ENCODE measurements around the gene TAX1BP3.

Gene TAX1BP3

DNA sequence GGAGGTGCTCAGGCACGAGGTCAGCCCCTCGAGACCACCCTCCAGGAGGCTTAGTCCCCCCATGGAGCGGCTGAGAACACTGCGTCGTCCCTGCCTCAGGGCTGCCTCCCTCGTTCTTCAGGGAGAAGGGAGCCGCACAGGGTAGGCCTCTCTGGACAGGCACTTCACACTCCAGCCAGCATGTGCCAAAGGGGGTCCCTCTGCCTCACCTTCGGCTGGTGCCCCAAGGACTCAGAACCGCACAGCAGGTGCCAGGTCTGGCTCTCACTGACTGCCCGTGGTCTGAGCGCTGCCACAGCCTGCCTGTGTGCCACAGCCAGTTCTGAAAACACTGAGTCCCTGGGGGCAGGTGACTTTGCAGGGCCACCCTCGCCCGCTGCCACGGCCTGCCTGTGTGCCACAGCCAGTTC, 20.5 kb upstream of the TAX1BP3 start:
- no peak for DNase-seq (ENCODE audit: low read depth in 2 of 2)

- DNase-seq (ENCODE audit: low read depth in 2 of 2): no peak
These were observed 19.7 kb upstream of the TAX1BP3 start for GRCh38 chr17:3688027-3688553.

- no peak for DNase-seq (ENCODE audit: low read depth in 2 of 2)
These were observed 16.8 kb upstream of the TAX1BP3 start for GRCh38 chr17:3685174-3685573.

GRCh38 chr17:3683054-3683511, 14.7 kb upstream of the TAX1BP3 start:
- DNase-seq (ENCODE audit: low read depth in 2 of 2): no peak

- DNase-seq (ENCODE audit: low read depth in 2 of 2): no peak
These were observed 13.7 kb upstream of the TAX1BP3 start for GRCh38 chr17:3682033-3682432.

DNA sequence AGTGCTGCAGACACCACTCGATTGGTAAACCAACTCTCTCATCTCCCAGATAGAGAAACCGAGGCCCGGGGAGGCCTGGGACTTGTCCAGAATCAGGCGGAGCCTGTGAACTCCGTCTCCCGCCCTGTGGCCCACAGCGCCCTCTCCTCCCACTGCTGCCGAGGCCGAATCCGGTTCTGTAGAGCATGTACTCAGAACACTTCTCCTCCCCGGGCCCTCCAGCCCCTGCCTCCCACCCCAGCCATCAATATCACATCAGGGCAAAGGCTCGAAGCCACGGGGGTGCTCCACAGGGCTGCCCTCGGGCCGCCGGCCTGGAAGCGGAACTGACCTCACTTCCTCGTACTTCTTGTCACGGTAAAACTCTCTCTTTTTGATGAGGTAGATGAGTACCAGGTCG, 13.2 kb upstream of the TAX1BP3 start:
- no peak for DNase-seq (ENCODE audit: low read depth in 2 of 2)

- DNase-seq (ENCODE audit: low read depth in 2 of 2): no peak
These were observed 12.7 kb upstream of the TAX1BP3 start for GRCh38 chr17:3681057-3681456.

GRCh38 chr17:3679531-3680126, 11.3 kb upstream of the TAX1BP3 start:
- no peak for DNase-seq (ENCODE audit: low read depth in 2 of 2)

GRCh38 chr17:3678821-3679530, 10.6 kb upstream of the TAX1BP3 start:
- no peak for DNase-seq (ENCODE audit: low read depth in 2 of 2)

DNA sequence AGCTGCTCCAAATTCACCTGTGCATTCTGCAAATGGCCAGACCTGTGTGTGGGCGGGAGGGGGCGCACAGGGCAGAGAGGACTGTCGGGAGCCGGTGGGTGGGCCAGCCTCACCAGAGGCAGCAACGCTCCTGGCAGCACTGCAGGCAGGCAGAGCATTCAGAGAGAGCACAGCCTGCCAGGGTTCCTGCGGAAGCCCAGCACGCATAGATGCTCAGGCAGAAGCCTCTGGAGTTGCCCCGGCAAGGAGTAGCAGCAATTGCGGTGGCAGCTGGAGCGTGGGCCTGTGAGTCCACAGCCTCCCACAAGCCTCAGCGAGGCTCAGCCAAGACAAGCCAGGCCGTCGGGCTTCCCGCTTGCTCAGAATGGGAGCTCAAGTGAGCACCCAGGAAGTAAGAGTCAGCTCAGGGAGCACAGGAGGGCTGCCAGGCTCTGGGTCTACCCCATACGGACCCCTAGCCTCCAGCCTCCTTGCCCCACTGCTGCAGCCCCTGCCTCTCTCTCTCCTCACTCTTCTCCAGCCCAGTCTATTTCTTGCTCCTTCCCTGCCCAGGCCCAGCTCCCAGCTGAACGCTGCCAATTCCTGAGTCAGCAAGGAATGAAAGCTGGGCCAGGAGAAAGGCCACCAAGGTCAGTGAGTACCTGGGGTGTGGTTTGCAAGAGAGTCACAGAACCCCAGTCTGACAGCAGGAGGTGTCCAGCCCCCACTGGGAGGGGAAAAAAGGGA, 9.9 kb upstream of the TAX1BP3 start:
- DNase-seq (ENCODE audit: low read depth in 2 of 2): no peak

DNA sequence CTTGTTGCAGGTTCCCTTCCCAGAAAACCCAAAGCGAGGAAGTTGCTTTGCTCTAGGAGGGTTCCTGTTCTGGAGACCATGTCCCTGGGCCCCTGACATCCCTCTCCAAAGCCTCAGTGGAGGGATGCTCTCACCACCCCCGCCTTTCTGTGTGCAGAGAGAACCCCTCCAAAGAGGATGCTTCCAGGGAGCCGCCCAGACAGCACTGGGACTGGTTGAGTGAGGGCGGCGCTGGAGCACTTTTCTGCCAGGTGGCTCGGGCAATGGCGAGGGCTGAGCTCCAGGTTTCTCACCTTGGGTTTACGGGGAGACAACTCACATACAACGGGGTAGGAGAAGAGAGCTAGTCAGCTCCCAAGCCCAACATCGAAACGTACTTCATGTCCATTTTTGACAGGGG, 7.5 kb upstream of the TAX1BP3 start:
- DNase-seq (ENCODE audit: low read depth in 2 of 2): no peak

DNA sequence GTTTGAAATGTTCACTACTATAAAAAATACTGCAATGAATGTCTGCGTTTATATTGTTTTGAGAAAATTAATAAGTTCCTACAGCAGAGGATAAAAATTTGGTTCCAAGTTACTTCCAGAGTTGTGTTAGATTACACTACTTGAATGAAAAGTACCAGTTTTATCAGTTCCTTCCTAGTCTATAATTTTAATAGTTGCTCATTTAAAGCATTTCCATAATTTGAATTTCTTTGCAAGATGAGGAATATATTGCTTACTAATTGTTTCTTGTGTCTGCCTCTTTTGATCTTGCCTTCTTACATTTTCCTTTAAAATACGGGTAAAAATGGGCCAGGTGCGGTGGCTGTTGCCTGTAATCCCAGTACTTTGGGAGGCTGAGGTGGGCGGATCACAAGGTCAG, 4.2 kb upstream of the TAX1BP3 start:
- DNase-seq (ENCODE audit: low read depth in 2 of 2): no peak

- no peak for DNase-seq (ENCODE audit: low read depth in 2 of 2)
These were observed 1.2 kb upstream of the TAX1BP3 start for GRCh38 chr17:3669548-3669947.

GRCh38 chr17:3669085-3669347, 638 bp upstream of the TAX1BP3 start:
- no peak for DNase-seq (ENCODE audit: low read depth in 2 of 2)

DNA sequence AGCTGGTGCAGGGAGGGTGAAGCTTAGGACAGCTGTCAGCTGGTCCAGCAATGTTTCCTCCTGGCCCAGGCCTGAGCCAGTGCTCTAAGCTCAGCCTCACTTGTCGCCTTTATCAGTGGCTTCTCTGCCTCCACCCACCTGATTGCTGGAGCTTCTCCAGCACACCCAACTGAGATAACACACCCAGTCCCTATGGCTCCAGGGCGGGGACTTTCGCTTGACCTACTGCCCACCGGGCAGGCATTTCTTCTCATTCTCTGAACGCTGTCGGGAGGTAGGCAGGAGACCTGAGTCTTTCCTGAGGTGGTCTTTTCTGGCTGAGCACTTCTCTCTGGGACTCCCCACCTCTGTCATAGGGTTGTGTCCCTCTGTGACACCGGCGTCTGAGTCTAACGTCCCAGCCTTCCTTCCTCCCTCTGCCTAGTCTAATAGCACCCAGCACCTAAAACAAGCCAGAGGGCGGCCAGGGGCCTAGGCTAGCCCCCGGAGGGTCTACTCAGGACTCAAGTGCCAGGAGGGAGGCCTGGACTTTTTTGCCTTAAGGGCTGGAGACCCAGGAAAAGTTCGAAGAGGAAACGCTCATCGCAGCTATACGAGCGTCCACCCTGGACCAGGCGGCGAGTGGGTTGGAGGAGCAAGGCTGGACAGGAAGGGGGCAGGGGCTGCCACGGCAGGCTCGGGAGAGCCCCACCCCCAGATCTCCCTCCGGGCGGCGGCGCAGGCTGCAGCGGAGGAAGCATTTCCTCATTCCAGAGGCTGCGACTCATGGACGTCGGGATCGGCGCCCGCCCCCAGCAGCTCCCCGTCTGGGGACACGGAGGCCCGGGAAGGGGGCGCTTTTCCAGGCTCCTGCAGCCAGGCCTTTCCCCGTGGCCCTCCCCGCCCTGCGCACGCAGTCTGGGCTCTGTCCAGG, 756 bp downstream of the TAX1BP3 start:
- peak; percentile 85 to 87 for DNase-seq (ENCODE audit: low read depth in 2 of 2)

DNA sequence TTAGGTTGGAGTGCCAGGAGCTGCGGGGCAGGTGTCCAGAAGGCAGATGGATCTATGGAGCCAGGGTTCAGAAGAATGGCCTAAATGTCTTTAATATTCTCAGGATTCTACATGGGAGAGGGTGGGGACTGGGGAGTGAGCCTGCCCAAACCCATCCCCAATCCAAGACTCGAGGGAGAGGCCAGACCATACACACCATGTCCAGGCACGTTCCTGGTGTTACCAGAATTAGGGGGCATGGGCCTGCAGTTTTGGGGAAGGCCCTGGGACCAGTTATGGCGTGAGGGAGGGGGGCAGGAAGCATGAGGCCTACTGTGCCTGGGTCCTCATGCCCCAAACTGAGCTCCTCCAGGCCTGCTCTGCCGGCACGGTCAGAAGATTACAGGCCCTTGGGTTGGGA, 1.9 kb downstream of the TAX1BP3 start:
- no peak for DNase-seq (ENCODE audit: low read depth in 2 of 2)

DNA sequence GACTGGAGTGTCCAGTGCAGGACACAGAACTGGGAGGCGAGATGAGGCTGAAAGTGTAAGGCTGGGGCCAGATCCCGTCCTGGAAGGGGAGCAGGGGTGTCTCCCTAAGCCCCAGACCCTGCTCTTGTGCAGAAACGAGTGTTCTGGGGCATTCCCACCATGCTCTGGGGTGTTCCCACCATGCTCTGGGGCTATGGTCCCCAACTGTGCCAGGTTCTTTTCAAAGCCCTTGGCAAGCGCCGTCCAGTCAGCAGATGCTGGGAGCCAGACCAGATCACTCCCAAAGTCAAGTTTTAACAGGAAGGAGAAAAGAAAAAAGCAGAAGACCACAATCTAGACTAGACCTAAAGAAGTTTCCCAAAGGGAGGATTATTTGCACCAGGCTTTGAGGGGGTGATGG, 2.5 kb downstream of the TAX1BP3 start:
- no peak for DNase-seq (ENCODE audit: low read depth in 2 of 2)

- no peak for DNase-seq (ENCODE audit: low read depth in 2 of 2)
These were observed 5.0 kb downstream of the TAX1BP3 start for GRCh38 chr17:3663102-3664011.

DNA sequence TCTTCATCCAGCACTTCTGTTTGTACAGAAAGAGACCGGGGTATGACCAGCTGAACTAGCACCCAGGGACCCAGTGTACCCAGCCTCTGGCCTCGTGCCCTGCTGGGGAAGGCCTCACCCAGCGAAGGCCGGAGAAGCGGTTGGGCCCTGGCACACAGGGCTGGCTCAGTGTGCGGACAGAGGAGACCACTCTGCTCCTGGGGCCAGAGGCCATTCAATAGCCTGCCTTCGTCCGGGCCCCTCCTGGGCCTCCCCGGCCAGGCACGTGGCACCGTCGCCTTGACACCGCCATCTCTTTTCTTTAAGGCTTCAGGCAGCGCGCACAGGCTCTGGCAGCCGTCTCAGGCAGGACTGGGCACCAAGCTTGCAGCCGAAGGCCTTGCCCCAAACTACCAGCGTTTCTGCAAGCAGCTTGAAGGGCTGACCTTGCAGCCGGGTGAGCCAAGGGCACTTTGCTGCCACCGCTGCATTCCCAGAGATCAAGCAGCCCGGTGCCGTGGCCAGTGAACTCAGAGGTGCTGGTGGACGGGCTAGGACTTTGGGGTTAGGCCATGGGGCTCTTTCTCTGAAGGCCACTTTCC, 8.0 kb downstream of the TAX1BP3 start:
- DNase-seq (ENCODE audit: low read depth in 2 of 2): no peak

GRCh38 chr17:3659541-3660111, 8.8 kb downstream of the TAX1BP3 start:
- peak in 1 of 2 experiments; percentile 18 for DNase-seq (ENCODE audit: low read depth in 2 of 2)

Data from fibroblast of skin of left biceps (primary cell).